ENCODE data around the gene LRCH1. TPM values are rescaled to one million over a fixed set of nuclear protein-coding genes. Genes with fewer than 3 reads are reported as not detected.

Gene LRCH1
- total and polyA plus RNA-seq, 10 of the 15 experiments (the other 5 are each of a cell fraction or from before 2014, with no cell fraction given) = 5.3 to 48.9 (median 14.4) TPM

DNA sequence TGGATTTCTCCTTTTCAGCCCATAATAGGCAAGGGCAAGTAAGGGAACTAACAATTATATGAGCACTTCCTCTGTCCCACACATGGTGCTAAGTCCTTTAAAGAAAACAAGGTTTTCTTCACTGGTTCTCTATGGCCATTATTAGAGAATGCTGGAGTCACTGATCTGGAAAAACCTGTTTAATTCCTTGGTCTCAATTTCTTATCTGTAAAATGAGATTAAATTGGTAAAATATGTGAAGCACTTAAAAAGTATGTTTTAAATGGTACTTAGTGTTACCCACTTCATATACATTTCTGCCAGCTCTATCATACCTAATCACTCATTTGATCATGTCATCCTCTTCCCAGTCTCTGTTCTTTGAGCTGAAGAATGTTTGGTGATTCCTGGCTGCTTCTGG is 39.4 kb downstream of the LRCH1 start:
- peak overlapping the region; percentile 51; the same call in 1 of the 2 replicates for H3K27ac ChIP-seq (ENCODE audit: control insufficient read depth, insufficient read depth)
- in situ Hi-C loops (cut with MboI) = no loop called here
- H4K20me1 ChIP-seq (ENCODE audit: control insufficient read depth, insufficient read depth) = no peaks in the 10 kb centered on the region
- no TSS peak for BruUV-seq (replicated peaks)
- FAIRE-seq (no peak), ATAC-seq (no peak), DNase-seq (ENCODE audit: low read depth, low spot score) (no peak)
- no peak overlapping the region for H3K4me3 ChIP-seq
- H3K4me2 ChIP-seq (ENCODE audit: control insufficient read depth, insufficient read depth) = peak overlapping the region; percentile 34; the same call in 1 of the 2 replicates
- H3K27me3 ChIP-seq (replicated peaks in 1 of 2; ENCODE audit: control insufficient read depth in 2 of 2, insufficient read depth in 2 of 2, low read length in 1 of 2) = no peaks in the 10 kb centered on the region
- H3K9ac ChIP-seq (ENCODE audit: control insufficient read depth, insufficient read depth, low read length) = no peak overlapping the region
- H3K79me2 ChIP-seq (ENCODE audit: control insufficient read depth, insufficient read depth, low read length) = peaks cover 99% of the 10 kb centered on the region
- RAD21 ChIA-PET (ENCODE audit: unreplicated experiment) = interaction anchor here (0.6 to 8.1 kb wide), 9 partner anchors 10 to 47 kb away, joined by 3 to 97 read pairs (median 8); partner anchors contain the start of gene LRCH1
- SMC1A ChIA-PET (ENCODE audit: uncharacterized antibody, unreplicated experiment) = interaction anchor here (0.6 to 30.5 kb wide), 10 partner anchors 11 to 73 kb away, joined by 3 to 367 read pairs (median 17); no protein-coding TSS in a partner anchor
- CTCF ChIA-PET = interaction anchor here (1.0 to 3.6 kb wide), 8 partner anchors 10 to 40 kb away, joined by 3 to 19 read pairs (median 7); partner anchors contain the start of gene LRCH1
- H3K4me1 ChIP-seq (ENCODE audit: control insufficient read depth, insufficient read depth, low read length) = peaks cover 78% of the 10 kb centered on the region
- 0 out of 4 replicates have a peak, but pooled peaks cover 0 to 3% of the 10 kb centered on the region in 2 experiments for H3K36me3 ChIP-seq (ENCODE audit: control insufficient read depth in 2 of 2, insufficient read depth in 2 of 2, low read length in 1 of 2)
- TF ChIP-seq, protein P1, sequence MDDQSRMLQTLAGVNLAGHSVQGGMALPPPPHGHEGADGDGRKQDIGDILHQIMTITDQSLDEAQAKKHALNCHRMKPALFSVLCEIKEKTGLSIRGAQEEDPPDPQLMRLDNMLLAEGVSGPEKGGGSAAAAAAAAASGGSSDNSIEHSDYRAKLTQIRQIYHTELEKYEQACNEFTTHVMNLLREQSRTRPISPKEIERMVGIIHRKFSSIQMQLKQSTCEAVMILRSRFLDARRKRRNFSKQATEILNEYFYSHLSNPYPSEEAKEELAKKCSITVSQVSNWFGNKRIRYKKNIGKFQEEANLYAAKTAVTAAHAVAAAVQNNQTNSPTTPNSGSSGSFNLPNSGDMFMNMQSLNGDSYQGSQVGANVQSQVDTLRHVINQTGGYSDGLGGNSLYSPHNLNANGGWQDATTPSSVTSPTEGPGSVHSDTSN (IDR thresholded peaks at IDR 0.05; ENCODE audit: insufficient replicate concordance, low read depth, low read length) = no peak
- no peak for TF ChIP-seq ZNF274 (IDR thresholded peaks at IDR 0.05; ENCODE audit: insufficient read depth, insufficient read length)
- TF ChIP-seq, protein P2, sequence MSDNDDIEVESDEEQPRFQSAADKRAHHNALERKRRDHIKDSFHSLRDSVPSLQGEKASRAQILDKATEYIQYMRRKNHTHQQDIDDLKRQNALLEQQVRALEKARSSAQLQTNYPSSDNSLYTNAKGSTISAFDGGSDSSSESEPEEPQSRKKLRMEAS (IDR thresholded peaks at IDR 0.05; ENCODE audit: low read depth, low read length) = no peak
- no peak for TF ChIP-seq IRF4 (IDR thresholded peaks at IDR 0.05; ENCODE audit: low read depth, low read length)
- no peak for TF ChIP-seq BCL11A (IDR thresholded peaks at IDR 0.05; ENCODE audit: low read depth, low read length)
- TF ChIP-seq MEF2A (IDR thresholded peaks at IDR 0.05; ENCODE audit: insufficient read depth, low read depth, low read length) = no peak
- TF ChIP-seq ZSCAN29 (IDR thresholded peaks at IDR 0.05) = no peak
- TF ChIP-seq, protein P3, sequence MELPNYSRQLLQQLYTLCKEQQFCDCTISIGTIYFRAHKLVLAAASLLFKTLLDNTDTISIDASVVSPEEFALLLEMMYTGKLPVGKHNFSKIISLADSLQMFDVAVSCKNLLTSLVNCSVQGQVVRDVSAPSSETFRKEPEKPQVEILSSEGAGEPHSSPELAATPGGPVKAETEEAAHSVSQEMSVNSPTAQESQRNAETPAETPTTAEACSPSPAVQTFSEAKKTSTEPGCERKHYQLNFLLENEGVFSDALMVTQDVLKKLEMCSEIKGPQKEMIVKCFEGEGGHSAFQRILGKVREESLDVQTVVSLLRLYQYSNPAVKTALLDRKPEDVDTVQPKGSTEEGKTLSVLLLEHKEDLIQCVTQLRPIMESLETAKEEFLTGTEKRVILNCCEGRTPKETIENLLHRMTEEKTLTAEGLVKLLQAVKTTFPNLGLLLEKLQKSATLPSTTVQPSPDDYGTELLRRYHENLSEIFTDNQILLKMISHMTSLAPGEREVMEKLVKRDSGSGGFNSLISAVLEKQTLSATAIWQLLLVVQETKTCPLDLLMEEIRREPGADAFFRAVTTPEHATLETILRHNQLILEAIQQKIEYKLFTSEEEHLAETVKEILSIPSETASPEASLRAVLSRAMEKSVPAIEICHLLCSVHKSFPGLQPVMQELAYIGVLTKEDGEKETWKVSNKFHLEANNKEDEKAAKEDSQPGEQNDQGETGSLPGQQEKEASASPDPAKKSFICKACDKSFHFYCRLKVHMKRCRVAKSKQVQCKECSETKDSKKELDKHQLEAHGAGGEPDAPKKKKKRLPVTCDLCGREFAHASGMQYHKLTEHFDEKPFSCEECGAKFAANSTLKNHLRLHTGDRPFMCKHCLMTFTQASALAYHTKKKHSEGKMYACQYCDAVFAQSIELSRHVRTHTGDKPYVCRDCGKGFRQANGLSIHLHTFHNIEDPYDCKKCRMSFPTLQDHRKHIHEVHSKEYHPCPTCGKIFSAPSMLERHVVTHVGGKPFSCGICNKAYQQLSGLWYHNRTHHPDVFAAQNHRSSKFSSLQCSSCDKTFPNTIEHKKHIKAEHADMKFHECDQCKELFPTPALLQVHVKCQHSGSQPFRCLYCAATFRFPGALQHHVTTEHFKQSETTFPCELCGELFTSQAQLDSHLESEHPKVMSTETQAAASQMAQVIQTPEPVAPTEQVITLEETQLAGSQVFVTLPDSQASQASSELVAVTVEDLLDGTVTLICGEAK (IDR thresholded peaks at IDR 0.05; ENCODE audit: borderline replicate concordance) = no peak
- TF ChIP-seq MTA3 (IDR thresholded peaks at IDR 0.05; ENCODE audit: borderline replicate concordance, low read length) = no peak
- no peak for TF ChIP-seq TCF3 (IDR thresholded peaks at IDR 0.05; ENCODE audit: borderline replicate concordance, insufficient read depth, low read depth, low read length)
- TF ChIP-seq, protein P4, sequence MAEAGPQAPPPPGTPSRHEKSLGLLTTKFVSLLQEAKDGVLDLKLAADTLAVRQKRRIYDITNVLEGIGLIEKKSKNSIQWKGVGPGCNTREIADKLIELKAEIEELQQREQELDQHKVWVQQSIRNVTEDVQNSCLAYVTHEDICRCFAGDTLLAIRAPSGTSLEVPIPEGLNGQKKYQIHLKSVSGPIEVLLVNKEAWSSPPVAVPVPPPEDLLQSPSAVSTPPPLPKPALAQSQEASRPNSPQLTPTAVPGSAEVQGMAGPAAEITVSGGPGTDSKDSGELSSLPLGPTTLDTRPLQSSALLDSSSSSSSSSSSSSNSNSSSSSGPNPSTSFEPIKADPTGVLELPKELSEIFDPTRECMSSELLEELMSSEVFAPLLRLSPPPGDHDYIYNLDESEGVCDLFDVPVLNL (IDR thresholded peaks at IDR 0.05; ENCODE audit: low read depth, low read length) = no peak
- POLR2A ChIA-PET = interaction anchor here (1.0 to 2.6 kb wide), 8 partner anchors 10 to 71 kb away, joined by 3 to 14 read pairs (median 6); no protein-coding TSS in a partner anchor
- H2AFZ ChIP-seq (ENCODE audit: control insufficient read depth, low read depth, low read length) = no peak overlapping the region
- intact Hi-C loops (cut with micrococcal nuclease; ENCODE audit: unreplicated experiment) = no loop called here
- H3K9me3 ChIP-seq (replicated peaks; ENCODE audit: control insufficient read depth, insufficient read depth, low read length) = no peaks in the 10 kb centered on the region

Data from GM12878 (cell line).